Esophagus squamous epithelium (tissue), 4 donors: ENCODE data around the gene AIFM3.
"Not testable (repeated sequence)": the region's sequence is repeated elsewhere in the genome, so short reads cannot be mapped to it uniquely, and the experiment has no call there.

ENCODE experiments used
- CTCF ChIP-seq, 6 experiments: fragments of 450-650 bp in 4 of 6; fragments of 200-600 bp in 2 of 6; sonication (generic) in 2 of 6; IDR thresholded peaks; one replicate each; pipeline ENCODE4 v1.5.1; 2016 to 2019; ENCODE audit warnings: antibody characterized with exemption in 6 of 6, mild to moderate bottlenecking in 4 of 6, moderate library complexity in 4 of 6
- POLR2A ChIP-seq, 4 donors: fragments of 450-650 bp; IDR thresholded peaks; one replicate each; pipeline ENCODE4 v1.6.1; 2017; ENCODE audit warnings: antibody characterized with exemption in 4 of 4, mild to moderate bottlenecking in 4 of 4, moderate library complexity in 3 of 4

DNA sequence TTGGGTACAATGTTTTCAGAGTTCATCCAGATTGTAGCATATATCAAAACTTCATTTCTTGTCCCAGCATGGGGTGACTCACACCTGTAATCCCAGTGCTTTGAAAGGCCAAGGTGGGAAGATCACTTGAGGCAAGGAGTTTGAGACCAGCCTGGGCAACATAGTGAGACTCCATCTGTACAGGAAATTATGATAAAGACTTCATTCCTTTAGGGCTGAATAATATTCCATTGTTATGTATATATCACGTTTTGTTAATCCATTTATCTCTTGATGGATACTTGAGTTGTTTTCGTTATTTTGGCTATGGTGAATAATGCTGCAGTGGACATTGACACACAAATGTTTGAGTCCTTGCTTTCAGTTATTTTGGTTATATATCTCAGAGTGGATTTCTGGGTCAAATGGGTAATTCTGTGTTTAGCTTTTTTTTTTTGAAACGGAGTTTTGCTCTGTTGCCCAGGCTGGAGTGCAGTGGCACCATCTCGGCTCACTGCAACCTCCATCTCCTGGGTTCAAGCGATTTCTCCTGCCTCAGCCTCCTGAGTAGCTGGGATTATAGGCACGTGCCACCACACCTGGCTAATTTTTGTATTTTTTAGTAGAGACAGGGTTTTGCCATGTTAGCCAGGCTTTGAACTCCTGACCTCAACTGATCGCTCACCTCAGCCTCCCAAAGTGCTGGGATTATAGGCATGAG lies 24.7 kb upstream of the AIFM3 start:
- not testable (repeated sequence) for TF ChIP-seq CTCF, POLR2A (IDR thresholded peaks at IDR 0.05)
